Sciatic nerve (tissue), 2 donors: ENCODE results near the gene CDKN1C. TPM values are rescaled to one million over a fixed set of nuclear protein-coding genes. Genes with fewer than 3 reads are reported as not detected.

Experiments
- ATAC-seq: fragments of 200-7000 bp; cut with Tn5 transposase; one replicate; pipeline ENCODE4 v1.9.1; 2020; ENCODE audit warnings: mild to moderate bottlenecking, moderate library complexity
- DNase-seq: peaks from one replicate; pipeline ENCODE4 v3.0.0-alpha.2; 2020; ENCODE audit warnings: low spot score
- intact Hi-C: fragments of 100-400 bp; cut with DNase I; formaldehyde crosslinking; loops from one replicate; pipeline ENCODE4 v1.14.2; 2022
- total RNA-seq: library from RNA; stranded (reverse); fragmentation: NEBNext Ultra II Directional; extraction: Animal tissue kit (Norgen Biotek cat#: 25700); gene quantifications from one replicate; pipeline ENCODE4 v1.2.1, GENCODE V29; 2021
- donor health status: DM: no; HTN: no; CAD: no.
- donor health status: DM: no; HTN: no; CAD: no.

Gene CDKN1C
- total RNA-seq, 1 donor from 2014 or later = 186 TPM

DNA sequence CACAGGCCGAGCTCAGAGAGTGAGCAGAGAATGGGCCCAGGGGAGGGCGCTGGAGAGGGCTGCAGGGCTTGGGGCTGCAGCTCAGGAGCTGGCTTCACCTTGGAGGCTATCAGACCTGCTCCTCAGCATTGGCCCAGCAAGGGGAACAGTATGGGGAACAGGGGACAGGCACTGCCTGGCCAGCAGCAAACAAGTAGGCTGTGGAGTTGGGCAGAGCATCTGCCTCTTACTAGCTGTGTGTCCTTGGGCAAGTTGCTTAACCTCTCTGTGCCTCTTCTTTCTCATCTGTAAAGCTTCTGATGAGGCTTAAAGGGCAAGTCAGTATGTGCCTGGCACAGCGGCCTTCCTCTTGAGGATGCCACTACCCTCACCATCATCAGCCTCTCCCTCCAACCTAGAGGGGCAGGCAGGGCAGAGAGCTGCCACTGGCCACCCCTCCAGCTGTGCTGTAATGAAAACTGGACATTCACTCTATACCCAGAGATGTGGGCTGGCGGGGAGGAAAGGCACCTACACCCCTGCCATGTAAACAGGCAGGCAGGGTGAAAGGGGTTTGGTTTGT lies 7.5 kb upstream of the CDKN1C start:
- no peak for ATAC-seq
- intact Hi-C loops = loop anchor here (10.0 kb wide), 1 partner anchor 588 kb away; the partner anchor contains the start of genes C11orf21 and TSPAN32
- no peak for DNase-seq

DNA sequence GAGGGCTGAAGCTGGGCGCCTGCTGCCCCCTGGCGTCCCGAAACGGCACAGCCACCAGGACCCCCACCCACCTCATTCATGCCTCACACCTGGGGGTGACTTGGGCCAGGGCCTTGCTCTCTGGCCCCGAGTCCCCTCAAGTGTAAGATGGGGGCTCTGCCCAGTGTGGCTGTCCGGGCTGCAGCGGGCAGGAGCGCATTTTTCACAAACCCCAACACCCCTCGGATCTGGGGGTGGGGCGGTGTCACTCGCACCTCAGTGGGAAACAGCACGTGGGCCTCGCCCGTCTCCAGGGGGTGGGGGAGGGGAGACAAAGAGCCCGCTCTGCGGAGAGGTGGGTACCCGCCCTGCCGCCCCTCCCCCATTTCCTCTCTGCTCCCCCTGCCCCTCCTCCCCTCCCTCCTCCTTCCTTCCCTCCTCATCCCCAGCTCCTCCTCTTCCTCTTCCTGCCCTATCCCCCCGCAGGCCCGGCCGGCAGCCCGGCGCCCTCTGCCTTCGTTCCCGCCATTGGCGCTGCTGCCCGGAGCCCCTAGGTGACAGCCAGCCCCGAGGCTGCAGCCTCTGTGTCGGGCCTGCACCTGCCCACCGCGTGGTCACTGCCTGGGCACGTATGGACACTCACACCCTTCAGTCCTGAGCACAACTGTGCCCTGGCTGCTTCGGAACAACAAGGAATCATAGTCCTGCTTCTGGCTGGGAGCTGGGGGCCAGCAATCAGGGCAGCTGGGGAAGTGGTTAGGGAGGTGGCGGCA lies 6.8 kb upstream of the CDKN1C start:
- peak; percentile 86 for DNase-seq
- intact Hi-C loops = loop anchor here (10.0 kb wide), 1 partner anchor 588 kb away; the partner anchor contains the start of genes C11orf21 and TSPAN32
- ATAC-seq = peak; percentile 67

DNA sequence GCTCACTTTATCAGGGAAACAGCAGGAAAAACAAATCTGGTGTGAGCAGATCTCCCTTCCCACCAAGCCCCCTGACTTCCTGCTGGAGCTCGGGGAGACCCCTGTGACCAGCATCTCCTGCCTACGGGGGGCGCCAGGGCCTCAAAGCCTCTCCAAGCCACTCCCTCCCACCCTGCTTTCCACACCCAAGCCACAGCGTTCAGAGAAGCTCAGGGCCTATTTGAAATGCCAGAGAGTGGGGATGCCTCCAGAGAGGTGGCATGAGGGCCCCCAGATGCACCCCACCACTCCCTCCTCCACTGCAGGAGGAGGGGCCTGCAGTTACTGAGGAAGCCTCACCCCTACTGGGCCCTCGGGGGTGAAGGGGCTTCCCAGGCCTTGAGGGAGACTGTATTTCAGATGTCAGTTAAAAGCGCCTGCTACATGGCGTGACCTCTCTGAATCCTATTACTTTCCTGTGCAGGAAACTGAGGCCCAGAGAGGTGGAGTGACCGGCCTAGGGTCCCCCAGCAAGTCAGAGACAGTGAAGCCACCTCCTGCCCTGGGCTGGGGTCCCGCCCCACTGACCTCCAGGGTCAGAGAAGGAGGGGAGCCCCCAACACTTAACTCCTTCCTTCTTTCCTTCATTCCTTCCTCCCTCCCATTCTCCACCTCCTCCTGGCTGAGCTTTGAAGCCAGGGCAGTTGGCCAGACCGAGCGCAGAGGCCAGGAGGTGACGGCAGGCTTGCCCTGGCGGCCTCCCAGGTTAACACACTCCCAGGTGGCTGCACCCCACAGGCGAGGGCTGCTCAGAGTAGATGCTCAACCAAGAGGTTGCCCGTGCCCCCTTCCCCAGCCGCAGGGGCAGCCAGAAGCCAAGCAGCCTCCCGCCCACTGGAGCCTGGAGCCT lies 6.0 kb upstream of the CDKN1C start:
- intact Hi-C loops = loop anchor here (2.0 to 10.0 kb wide), 2 partner anchors 359 to 587 kb away; partner anchors contain the start of genes C11orf21 and TSPAN32
- peak; percentile 83 for DNase-seq
- ATAC-seq = no peak

DNA sequence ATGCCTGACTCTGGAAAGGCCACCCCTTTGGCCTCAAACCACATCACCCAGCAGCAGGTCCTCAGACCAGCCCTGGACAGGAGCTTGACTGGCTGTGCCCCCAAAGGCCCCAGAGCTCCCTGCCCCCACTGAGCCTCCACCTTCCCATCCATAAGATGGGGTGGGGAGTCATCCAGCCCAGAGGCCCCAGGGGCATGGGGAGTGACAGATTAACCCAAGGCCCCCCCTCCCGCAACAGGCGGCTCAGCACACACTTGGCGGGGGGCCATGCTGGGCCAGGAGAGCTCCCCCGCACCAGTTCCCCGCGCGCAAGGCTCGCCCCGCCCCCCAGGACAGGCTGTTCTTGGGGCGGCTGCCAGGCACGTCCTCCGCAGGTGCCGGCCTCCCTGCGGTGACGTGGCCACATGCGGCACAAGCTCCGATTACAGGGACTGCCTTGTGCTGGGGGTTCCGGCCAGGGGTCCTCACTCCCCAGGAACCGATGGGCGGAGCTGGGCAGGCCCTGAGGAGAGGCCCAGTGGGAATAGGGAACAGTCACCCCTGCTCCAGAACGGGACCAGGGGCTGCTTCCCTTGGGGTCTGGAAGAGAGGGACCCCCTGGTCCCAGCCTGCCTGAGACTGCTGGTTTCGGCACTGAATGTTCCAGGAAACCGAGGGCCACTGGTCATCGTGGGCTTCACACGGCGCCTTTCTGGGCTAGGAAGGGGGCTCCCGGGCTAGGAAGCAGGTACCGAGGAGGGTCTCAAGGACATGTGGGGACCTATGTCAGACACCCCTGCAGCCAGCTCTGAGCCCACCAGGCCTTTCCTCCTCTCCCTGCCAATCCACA lies 5.1 kb upstream of the CDKN1C start:
- ATAC-seq (peak; percentile 21), DNase-seq (no peak)
- intact Hi-C loops = loop anchor here (2.0 to 10.0 kb wide), 2 partner anchors 358 to 586 kb away; partner anchors contain the start of genes C11orf21 and TSPAN32

DNA sequence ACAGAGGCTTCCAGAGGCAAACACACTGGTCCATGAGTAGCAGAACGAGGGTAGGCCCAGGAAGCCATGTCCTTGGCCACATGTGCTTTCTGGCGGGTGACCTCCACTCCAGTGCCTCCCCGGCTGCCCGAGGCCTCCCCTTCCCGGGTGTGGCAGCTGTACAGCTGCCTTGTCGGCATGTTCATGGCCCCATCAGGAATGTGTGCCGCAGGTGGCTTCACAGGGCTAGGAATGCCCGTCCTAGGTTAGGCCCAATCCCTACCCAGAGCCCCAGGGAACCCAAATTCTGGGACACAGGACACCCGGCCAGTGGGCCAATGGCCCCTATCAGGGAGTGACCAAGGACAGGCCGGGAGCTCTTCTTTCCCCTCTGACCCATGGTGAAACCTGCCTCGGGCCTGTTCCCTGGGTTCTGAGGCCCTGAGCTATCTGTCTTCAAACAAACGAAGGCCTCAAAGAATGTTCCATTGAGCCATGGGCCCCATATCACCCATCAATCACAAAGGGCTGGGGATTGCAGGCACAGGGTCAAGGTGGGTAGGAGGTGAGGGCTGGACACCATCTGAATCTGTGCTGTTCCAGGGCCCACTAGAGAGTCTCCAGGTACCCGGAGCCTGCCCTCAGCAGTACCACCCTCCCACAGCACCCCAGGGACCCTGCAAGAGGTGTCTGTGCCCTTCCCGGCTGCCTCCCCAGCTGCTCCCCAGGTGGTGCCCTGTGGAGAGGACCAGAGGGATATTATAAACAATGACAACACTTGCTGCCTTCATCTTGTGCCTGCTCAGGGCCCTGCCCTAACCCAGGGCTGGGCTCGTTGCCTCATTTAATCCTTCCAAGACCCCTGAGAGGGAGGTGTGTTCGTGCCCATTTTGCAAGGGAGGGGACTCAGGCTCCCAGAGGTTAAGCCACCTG lies 4.0 kb upstream of the CDKN1C start:
- intact Hi-C loops = loop anchor here (2.0 to 10.0 kb wide), 2 partner anchors 357 to 585 kb away; partner anchors contain the start of genes C11orf21 and TSPAN32
- no peak for DNase-seq

DNA sequence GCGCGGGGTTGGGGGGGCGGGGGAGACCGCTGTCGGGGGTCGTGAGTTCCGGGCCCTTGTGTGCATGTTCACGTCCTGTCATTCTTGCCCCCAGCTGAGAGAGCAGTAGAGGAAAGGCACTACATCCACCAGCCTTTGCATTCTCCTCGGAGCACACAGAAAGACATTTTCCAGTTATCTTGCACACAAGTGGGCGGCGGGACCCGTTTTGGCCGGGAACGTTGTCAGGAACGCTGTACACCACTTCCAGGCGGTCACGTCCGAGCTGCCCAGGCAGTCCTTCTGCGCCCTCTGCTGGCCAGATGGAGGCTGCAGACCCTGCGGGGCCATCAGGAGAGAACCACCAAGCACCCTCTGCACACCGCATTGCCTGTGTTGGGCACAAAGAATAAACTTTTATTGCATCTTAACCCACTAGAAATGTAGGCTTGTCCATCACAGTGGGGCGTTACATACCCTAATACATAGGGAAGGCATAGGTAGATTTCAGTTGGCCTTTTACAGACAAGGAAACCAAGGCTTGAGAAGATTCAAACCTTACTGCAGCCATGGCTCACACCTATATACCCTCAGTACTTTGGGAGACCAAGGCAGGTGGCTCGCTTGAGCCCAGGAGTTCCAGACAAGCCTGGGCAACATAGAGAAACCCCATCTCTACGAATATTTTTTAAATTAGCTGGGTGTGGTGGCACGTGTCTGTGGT lies 2.8 kb upstream of the CDKN1C start:
- DNase-seq = peak; percentile 98
- ATAC-seq = peak; percentile 64
- intact Hi-C loops = no loop called here

More for the DNA sequence above, 4.0 kb upstream of the CDKN1C start:
- no peak for ATAC-seq

DNA sequence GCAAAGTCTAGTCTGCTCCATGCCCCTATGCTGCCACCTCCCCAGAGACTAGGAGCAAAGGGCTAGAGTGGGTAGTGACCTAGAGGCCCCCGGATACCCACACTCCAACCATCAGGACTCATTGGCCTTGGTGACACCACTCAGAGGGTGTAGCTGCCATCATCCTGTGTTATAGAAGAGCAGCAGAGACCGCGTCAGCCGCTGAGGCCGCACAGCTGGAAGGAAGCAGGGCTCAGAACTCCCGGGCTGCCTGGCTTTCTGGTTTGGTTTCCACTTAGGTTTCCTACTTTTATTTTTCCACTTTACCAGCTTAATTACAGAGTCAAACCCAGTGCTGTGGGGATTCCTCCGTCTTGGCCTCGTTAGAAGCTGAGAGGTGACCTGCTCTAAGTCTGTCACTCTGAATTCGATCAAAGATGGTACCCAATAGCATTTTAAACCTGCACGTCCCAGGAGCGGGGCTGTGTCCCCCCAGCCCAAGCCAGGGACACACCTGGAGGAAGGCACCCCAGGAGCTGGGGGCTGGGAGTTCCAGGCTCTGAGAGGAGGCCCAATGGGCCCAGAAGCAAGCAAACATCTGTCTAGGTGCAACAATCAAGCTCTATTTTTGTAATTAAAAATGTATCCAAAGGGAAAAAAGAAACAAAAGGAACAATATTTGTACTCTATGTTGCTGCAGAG lies 2.1 kb upstream of the CDKN1C start:
- intact Hi-C loops = no loop called here
- ATAC-seq (no peak), DNase-seq (no peak)

DNA sequence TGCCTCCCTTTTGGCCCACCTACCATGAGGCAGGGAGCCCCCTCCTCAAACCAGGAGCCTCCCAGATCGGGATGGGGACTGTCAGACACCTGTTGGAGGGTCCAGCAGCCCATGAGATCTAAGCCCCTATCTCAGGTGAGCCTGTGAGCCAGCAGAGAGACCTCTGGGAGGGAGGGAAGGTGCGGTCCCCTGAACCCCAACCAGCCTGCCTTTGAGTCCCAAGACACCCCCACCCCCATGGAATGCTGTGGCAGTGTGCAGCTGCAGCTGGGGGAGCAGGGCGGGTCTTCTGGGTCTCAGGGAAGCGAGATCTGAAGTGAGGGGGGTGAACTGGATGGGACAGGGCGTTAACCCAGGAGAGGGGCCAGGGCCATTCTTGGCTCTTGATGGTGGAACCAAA lies 1.4 kb upstream of the CDKN1C start:
- no peak for ATAC-seq
- intact Hi-C loops = no loop called here
- DNase-seq = no peak

DNA sequence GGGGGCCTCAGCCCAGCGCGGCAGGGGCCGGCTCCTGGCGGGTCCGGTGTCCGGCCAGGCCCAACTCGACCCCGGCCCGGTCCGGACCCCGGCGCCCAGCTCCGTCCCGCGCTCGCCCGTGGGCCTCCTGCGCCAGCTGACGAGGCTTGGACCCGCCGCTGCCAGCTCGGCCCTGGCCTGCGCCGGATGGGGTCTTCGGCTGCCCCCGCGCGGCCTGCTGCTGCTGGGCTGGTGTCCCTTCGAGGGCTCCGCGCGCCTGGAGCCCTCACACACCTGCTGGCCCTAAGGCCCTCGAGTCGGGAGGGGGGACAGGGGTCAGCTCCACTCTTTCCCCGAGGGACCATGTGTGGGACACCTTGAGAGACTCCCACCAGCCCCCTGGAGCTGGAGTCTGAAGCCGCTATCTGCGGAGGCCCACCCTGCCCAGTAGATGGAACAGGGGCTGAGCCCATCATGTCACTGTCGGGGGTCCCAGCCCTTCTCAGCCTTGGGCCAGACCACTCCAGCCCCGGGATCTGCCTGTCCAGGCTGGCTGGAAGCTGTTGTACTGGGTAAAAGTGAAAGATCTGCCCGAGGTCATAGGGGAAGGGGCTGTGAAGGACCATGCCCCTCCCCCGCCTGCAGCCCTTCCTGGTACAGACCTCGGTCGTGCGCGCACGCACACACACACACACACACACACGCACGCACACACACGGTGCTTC lies 768 bp upstream of the CDKN1C start:
- DNase-seq (peak; percentile 82), ATAC-seq (peak; percentile 8)
- intact Hi-C loops = no loop called here

DNA sequence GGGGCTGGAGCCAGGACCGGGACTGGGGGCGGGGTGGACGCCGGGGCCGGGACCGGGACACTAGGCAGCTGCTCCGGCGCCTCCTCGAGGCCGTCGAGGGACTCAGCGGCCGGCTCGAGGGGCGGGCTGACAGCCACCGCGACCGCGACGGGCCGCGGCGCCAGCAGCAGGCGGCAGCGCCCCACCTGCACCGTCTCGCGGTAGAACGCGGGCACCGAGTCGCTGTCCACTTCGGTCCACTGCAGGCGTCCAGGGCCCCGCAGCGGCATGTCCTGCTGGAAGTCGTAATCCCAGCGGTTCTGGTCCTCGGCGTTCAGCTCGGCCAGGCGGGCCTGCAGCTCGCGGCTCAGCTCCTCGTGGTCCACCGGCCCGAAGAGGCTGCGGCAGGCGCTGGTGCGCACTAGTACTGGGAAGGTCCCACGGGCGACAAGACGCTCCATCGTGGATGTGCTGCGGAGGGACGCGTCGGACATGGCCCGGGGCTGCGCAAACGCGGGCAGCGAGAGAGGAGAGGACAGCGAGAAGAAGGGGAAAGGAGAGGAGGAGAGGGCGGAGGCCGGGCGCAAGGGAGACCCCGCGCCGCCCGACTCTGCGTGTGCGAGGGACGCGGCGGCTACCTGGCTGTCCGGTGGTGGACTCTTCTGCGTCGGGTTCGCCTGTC lies 428 bp downstream of the CDKN1C start:
- intact Hi-C loops = no loop called here
- DNase-seq (peak; percentile 81), ATAC-seq (peak; percentile 3)

DNA sequence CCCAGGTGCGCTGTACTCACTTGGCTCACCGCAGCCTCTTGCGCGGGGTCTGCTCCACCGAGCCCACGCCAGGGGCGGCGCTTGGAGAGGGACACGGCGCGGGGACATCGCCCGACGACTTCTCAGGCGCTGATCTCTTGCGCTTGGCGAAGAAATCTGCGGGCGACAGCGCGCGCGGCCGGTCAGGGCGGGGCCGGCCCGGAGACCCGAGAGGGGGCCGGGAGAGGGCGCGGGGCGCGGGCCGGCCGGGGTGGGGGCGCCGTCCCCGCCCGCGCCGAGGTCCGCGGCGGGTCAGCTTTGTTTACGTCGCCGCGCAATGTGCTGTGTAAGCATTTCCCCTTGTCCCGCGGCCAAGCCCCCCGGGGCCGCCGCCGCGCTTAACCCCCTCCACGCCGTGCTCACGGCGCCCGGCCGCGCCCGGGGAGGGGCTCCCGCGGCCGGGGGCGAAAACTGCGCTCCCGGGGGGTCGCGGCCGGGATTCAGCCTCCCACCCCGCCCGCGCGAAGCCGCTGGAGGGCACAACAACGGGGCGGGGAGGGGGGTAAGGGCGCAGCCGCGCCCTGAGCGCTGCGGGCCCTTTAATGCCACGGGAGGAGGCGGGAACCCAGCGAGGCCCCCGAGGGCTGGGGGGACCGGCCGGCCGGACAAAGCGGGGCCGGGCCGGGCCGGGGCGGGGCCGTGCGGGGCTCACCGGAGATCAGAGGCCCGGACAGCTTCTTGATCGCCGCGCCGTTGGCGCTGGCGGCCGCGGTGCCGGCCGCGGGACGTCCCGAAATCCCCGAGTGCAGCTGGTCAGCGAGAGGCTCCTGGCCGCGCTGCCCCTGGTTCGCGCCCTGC lies 1.4 kb downstream of the CDKN1C start:
- intact Hi-C loops = loop anchor here (5.0 kb wide), 1 partner anchor 192 kb away; no protein-coding TSS in a partner anchor
- DNase-seq = peak; percentile 81
- ATAC-seq = no peak

DNA sequence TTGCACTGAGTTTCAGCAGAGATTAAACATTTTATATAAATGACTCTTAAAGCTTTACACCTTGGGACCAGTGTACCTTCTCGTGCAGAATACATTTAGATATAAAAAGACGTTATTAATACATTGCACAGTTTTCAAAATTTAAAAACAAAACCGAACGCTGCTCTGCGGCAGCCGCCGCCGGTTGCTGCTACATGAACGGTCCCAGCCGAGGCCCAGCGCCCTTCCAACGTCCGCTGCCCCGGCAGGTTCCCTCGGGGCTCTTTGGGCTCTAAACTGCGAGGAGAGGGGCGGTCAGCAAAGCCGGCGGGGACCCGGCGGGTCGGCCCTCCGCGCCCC lies 2.0 kb downstream of the CDKN1C start:
- ATAC-seq (no peak), DNase-seq (no peak)
- intact Hi-C loops = loop anchor here (5.0 kb wide), 1 partner anchor 191 kb away; no protein-coding TSS in a partner anchor

DNA sequence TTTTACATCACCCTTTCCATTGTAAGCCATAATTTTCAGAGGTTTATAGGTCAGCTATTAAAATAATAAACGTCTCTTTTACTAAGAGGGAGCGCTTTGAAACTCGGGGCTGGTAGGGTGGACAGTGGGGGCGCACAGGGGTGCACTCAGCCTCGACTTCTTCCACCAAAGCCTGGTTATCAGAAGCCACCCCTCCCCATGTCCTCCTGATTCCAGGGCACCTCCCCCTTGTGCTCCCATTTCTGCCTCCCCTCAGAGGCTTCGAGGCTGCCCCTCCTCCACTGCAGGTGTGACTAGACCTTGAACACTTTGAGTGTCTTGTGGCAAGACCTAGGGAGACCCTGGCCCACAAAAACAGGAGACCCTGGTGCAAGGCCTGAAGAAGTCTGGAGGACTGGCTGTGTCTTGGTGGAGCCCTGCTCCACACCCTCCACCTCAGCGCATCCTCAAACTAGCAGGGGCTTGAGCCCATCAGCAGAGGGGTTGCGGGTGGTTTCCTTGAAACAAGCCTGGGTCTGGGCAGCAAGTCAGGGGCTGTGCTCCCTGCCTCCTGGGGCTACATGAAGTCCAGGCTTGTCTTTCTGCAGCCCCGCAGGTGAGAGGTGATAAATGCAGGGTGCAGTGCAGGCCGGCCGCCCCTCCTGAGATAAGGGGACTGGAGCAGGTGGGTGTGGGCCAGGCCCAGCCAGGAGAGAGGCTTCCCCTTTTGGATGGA lies 3.0 kb downstream of the CDKN1C start:
- ATAC-seq (no peak), DNase-seq (no peak)
- intact Hi-C loops = loop anchor here (5.0 kb wide), 1 partner anchor 190 kb away; no protein-coding TSS in a partner anchor

DNA sequence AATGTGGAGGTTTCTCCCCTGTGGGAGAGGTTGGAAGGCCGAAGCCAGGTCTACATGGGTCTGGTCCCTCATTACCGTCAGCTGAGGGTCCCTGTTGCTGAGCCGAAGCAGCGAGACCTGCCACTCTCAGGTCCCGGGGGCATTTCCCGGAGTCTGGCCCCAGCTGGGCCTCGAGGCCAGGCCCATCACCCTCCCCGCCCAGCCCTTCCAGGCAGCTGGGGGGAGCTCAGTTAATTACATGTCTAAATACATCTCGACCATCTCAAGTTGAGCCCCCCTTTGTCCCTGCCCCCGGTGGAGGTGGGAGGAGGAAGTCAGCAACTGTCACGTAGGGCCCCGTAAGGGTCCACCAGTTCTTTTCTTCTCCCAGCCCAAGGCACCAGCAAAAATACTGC lies 3.6 kb downstream of the CDKN1C start:
- DNase-seq = no peak
- no peak for ATAC-seq
- intact Hi-C loops = loop anchor here (5.0 kb wide), 1 partner anchor 190 kb away; no protein-coding TSS in a partner anchor
